ENCODE measurements around the gene TNFRSF12A. TPM values are rescaled to one million over a fixed set of nuclear protein-coding genes. Genes with fewer than 3 reads are reported as not detected.

The TNFRSF12A gene
- total and polyA plus RNA-seq, 10 of the 15 experiments (the other 5 are each of a cell fraction or from before 2014, with no cell fraction given) = 0.35 to 1.7 (median 1.2) TPM; not detected in 2

DNA sequence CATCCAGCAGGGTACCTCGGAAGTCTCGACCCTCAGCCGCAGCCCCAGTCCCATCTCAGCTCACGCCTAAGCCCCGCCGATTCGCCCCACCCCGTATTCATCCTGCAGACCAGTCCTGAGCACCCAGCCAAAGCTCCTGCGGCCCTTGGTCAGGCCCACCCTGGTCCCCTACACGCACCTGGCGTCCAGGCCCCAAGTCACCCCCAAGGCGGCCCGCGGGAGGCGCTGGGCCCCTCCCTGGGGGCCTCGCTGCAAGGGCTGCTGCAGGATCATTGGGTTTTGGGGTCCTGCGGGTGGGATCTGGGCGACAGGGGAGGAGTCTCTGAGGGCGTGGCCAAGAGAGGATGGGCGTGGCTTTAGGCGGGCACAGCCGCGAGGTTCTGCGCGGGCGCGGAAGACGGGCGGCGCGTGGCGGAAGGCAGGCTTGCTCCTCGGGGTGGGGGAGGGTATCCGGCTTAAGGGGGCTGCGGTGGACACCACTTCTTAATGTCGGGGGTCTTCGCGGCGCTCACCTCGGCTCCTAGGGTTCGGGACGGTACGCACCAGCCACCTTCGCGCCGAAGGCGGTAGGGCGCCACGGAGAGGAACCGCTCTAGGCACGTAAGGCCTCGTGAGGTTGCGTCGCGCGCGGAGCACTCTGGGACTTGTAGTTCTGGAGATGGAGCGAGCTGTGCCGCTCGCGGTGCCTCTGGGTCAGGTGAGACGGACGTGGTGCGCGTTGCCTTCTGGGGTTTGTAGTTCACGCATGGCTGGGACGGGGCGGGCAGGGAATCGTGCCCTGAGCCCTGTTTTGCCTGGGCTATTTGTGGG, 3.7 kb downstream of the TNFRSF12A start, which contains the start of the genes HCFC1R1 and THOC6 (continued):
- TF ChIP-seq, protein P1, sequence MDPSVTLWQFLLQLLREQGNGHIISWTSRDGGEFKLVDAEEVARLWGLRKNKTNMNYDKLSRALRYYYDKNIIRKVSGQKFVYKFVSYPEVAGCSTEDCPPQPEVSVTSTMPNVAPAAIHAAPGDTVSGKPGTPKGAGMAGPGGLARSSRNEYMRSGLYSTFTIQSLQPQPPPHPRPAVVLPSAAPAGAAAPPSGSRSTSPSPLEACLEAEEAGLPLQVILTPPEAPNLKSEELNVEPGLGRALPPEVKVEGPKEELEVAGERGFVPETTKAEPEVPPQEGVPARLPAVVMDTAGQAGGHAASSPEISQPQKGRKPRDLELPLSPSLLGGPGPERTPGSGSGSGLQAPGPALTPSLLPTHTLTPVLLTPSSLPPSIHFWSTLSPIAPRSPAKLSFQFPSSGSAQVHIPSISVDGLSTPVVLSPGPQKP (IDR thresholded peaks at IDR 0.05; ENCODE audit: low read depth, low read length) = 0 out of 2 replicates have a peak, but pooled peaks have one; percentile 27
- peak; percentile 86 for TF ChIP-seq POLR2AphosphoS2 (IDR thresholded peaks at IDR 0.05; ENCODE audit: low read depth, low read length)
- TF ChIP-seq CHD4 (IDR thresholded peaks at IDR 0.05) = no peak
- no peak for TF ChIP-seq ESRRA (IDR thresholded peaks at IDR 0.05; ENCODE audit: low read length)
- peak; percentile 92 for TF ChIP-seq RAD51 (IDR thresholded peaks at IDR 0.05)
- peak; percentile 93 for TF ChIP-seq ZNF207 (IDR thresholded peaks at IDR 0.05; ENCODE audit: borderline replicate concordance)
- no peak for TF ChIP-seq SREBF2 (IDR thresholded peaks at IDR 0.05; ENCODE audit: low read length)
- no peak for TF ChIP-seq MEF2B (IDR thresholded peaks at IDR 0.05; ENCODE audit: partially characterized antibody, poor library complexity, severe bottlenecking)
- TF ChIP-seq NFXL1 (IDR thresholded peaks at IDR 0.05; ENCODE audit: borderline replicate concordance) = no peak
- TF ChIP-seq NBN (IDR thresholded peaks at IDR 0.05) = peak; percentile 60
- TF ChIP-seq, protein P2, sequence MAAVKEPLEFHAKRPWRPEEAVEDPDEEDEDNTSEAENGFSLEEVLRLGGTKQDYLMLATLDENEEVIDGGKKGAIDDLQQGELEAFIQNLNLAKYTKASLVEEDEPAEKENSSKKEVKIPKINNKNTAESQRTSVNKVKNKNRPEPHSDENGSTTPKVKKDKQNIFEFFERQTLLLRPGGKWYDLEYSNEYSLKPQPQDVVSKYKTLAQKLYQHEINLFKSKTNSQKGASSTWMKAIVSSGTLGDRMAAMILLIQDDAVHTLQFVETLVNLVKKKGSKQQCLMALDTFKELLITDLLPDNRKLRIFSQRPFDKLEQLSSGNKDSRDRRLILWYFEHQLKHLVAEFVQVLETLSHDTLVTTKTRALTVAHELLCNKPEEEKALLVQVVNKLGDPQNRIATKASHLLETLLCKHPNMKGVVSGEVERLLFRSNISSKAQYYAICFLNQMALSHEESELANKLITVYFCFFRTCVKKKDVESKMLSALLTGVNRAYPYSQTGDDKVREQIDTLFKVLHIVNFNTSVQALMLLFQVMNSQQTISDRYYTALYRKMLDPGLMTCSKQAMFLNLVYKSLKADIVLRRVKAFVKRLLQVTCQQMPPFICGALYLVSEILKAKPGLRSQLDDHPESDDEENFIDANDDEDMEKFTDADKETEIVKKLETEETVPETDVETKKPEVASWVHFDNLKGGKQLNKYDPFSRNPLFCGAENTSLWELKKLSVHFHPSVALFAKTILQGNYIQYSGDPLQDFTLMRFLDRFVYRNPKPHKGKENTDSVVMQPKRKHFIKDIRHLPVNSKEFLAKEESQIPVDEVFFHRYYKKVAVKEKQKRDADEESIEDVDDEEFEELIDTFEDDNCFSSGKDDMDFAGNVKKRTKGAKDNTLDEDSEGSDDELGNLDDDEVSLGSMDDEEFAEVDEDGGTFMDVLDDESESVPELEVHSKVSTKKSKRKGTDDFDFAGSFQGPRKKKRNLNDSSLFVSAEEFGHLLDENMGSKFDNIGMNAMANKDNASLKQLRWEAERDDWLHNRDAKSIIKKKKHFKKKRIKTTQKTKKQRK (IDR thresholded peaks at IDR 0.05; ENCODE audit: low read depth, low read length) = no peak
- TF ChIP-seq TCF3 (IDR thresholded peaks at IDR 0.05; ENCODE audit: borderline replicate concordance, insufficient read depth, low read depth, low read length) = 0 out of 2 replicates have a peak, but pooled peaks have one; percentile 21
- no peak for TF ChIP-seq PAX8 (IDR thresholded peaks at IDR 0.05)
- peak; percentile 84 for TF ChIP-seq NR2C1 (IDR thresholded peaks at IDR 0.05)
- TF ChIP-seq ZNF622 (IDR thresholded peaks at IDR 0.05) = no peak
- TF ChIP-seq, protein P3, sequence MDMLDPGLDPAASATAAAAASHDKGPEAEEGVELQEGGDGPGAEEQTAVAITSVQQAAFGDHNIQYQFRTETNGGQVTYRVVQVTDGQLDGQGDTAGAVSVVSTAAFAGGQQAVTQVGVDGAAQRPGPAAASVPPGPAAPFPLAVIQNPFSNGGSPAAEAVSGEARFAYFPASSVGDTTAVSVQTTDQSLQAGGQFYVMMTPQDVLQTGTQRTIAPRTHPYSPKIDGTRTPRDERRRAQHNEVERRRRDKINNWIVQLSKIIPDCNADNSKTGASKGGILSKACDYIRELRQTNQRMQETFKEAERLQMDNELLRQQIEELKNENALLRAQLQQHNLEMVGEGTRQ (IDR thresholded peaks at IDR 0.05; ENCODE audit: borderline replicate concordance, low read depth, low read length) = peak; percentile 85
- TF ChIP-seq SIX5 (IDR thresholded peaks at IDR 0.05; ENCODE audit: low read depth, low read length, severe bottlenecking) = peak; percentile 96
- TF ChIP-seq, protein P4, sequence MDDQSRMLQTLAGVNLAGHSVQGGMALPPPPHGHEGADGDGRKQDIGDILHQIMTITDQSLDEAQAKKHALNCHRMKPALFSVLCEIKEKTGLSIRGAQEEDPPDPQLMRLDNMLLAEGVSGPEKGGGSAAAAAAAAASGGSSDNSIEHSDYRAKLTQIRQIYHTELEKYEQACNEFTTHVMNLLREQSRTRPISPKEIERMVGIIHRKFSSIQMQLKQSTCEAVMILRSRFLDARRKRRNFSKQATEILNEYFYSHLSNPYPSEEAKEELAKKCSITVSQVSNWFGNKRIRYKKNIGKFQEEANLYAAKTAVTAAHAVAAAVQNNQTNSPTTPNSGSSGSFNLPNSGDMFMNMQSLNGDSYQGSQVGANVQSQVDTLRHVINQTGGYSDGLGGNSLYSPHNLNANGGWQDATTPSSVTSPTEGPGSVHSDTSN (IDR thresholded peaks at IDR 0.05; ENCODE audit: insufficient replicate concordance, low read depth, low read length) = no peak
- no peak for TF ChIP-seq RBBP5 (conservative IDR thresholded peaks at IDR 0.05)
- peak; percentile 98 for TF ChIP-seq HCFC1 (IDR thresholded peaks at IDR 0.05; ENCODE audit: low read length)
- TF ChIP-seq TBL1XR1 (IDR thresholded peaks at IDR 0.05; ENCODE audit: low read depth, low read length) = no peak
- peak; percentile 49; the same call in 1 of the 2 replicates for TF ChIP-seq MXI1 (IDR thresholded peaks at IDR 0.05; ENCODE audit: low read depth, low read length)
- no peak for TF ChIP-seq ZNF24 (IDR thresholded peaks at IDR 0.05)
- TF ChIP-seq EP300 (IDR thresholded peaks at IDR 0.05; ENCODE audit: borderline replicate concordance in 1 of 2, control insufficient read depth in 1 of 2, low read depth in 2 of 2, low read length in 2 of 2) = no peak
- TF ChIP-seq SUPT20H (IDR thresholded peaks at IDR 0.05; ENCODE audit: borderline replicate concordance, control insufficient read depth, low read depth, low read length) = no peak
